Activated CD4-positive, alpha-beta memory T cell treated with anti-CD3 and anti-CD28 coated beads for 36 hours (primary cell): Measurements from ENCODE around the gene MAPK4. TPM values are rescaled to one million over a fixed set of nuclear protein-coding genes. Genes with fewer than 3 reads are reported as not detected.

ENCODE experiments used
- CTCF ChIA-PET: fragments of 350-600 bp; sonication (Branson Sonifier 250); formaldehyde crosslinking; loops from one replicate; lab custom pipeline; 2021; ENCODE audit warnings: antibody characterized with exemption, inconsistent platforms; lab: Charles Lee
- POLR2A ChIA-PET: fragments of 350-600 bp; sonication (Branson Sonifier 250); formaldehyde crosslinking; loops from one replicate; lab custom pipeline; 2021; ENCODE audit warnings: antibody characterized with exemption; lab: Charles Lee
- DNase-seq: peaks from one replicate; pipeline ENCODE4 v3.0.0-alpha.2; 2020
- H3K27ac Mint-ChIP-seq: one replicate; pipeline ENCODE4 v1.8.0; 2021; ENCODE audit warnings: mixed read lengths
- H3K27me3 Mint-ChIP-seq: one replicate; pipeline ENCODE4 v1.8.0; 2021; ENCODE audit warnings: mixed read lengths
- H3K36me3 Mint-ChIP-seq: one replicate; pipeline ENCODE4 v1.8.0; 2021; ENCODE audit warnings: mixed read lengths
- H3K4me1 Mint-ChIP-seq: one replicate; pipeline ENCODE4 v1.8.0; 2021; ENCODE audit warnings: low read depth, mixed read lengths
- H3K4me3 Mint-ChIP-seq: one replicate; pipeline ENCODE4 v1.8.0; 2021; ENCODE audit warnings: mild to moderate bottlenecking, mixed read lengths
- H3K9me3 Mint-ChIP-seq: one replicate; pipeline ENCODE4 v1.8.0; 2021; ENCODE audit warnings: mixed read lengths
- intact Hi-C: fragments of 100-400 bp; cut with micrococcal nuclease; formaldehyde crosslinking; loops from one replicate; pipeline ENCODE4 v1.15.1; 2023
- total RNA-seq, 2 experiments: library from RNA; stranded (reverse); gene quantifications; one replicate each; pipeline ENCODE4 v1.2.3, GENCODE V29; 2021

The MAPK4 gene
- total RNA-seq, 2 experiments from 2014 or later = not detected

DNA sequence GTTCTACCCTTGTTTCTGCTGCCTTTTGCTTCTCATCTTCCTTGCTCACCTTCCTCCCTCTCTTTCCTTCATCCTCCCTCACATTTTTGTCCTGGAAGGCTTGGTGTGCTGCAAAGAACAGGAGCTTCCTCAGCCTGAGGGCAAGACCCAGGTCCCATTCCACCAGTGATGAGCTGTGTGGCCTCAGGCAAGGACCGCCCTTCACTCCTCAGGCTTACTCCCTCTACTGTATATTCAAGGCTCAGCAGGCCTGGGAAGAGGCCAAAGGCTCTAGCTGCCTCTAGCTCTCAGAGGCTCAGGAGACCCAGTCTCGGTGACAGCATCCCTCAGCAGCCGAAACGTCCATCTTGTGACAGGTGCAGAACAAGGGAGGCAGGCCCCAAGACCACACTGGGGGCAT lies 162.4 kb downstream of the MAPK4 start:
- POLR2A ChIA-PET = no interaction called here
- CTCF ChIA-PET = no interaction called here
- intact Hi-C loops = no loop called here
- DNase-seq = no peak
- no peaks in the 10 kb centered on the region for H3K4me1 Mint-ChIP-seq
- no peak overlapping the region for H3K27ac Mint-ChIP-seq
- peaks cover 2% of the 10 kb centered on the region for H3K27me3 Mint-ChIP-seq
- H3K4me3 Mint-ChIP-seq = no peak overlapping the region
- H3K9me3 Mint-ChIP-seq = no peaks in the 10 kb centered on the region
- no peaks in the 10 kb centered on the region for H3K36me3 Mint-ChIP-seq

DNA sequence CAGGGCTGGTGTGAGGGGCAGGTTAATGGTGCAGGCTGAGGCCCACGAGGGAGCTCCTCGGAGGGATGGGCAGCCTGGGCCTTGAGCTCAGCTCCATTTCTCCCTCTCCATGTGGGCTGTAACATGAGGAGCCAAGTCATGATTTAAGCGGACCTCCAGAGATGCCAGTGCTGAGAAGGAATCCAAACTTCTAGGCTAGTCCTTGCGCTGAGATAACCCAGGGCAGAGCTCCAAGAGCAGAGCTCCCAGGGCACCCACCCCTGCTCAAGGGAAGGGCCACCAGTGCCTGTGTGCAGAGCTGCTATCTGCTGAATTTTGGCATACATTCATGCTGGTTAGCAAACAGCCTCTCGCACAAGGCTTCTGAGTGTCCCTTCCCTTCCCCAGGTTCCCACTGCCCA lies 164.9 kb downstream of the MAPK4 start:
- ChIA-PET POLR2A (no interaction called here), CTCF (no interaction called here)
- DNase-seq = no peak
- Mint-ChIP-seq H3K4me3 (no peak overlapping the region), H3K4me1 (no peaks in the 10 kb centered on the region), H3K27ac (no peak overlapping the region), H3K27me3 (peaks cover 2% of the 10 kb centered on the region), H3K36me3 (no peaks in the 10 kb centered on the region), H3K9me3 (no peaks in the 10 kb centered on the region)
- intact Hi-C loops = no loop called here

DNA sequence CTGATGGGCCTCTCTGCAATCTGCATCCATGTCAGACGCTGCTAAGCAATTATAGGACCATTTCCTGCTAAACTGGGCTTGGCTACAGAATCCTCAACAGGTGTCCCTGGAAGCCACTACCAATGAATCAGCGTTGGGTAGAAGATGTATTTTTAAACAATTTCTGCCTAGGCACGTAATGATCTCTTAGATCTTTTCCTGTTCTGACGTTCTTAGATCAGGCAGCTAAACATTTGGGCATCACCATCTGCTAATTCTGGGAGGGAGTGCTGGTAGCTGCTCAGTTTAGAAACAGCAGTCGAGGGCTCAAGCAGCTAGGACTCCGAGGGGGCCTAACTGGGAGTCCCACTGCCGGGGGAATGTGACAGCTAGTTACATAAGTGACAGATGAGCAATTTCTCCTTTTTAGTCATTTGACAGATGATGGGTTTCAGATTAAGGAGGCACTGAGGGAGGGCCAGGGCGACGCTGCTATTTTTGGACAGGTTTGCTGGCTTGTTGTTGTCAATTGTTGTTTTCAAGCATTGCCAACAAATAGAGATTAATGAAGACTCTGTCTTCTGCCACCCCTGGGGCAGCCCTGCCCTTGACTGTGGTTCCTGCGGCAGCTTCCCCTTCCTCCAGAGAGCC lies 167.2 kb downstream of the MAPK4 start:
- Mint-ChIP-seq H3K4me1 (no peaks in the 10 kb centered on the region), H3K4me3 (no peak overlapping the region)
- POLR2A ChIA-PET = no interaction called here

DNA sequence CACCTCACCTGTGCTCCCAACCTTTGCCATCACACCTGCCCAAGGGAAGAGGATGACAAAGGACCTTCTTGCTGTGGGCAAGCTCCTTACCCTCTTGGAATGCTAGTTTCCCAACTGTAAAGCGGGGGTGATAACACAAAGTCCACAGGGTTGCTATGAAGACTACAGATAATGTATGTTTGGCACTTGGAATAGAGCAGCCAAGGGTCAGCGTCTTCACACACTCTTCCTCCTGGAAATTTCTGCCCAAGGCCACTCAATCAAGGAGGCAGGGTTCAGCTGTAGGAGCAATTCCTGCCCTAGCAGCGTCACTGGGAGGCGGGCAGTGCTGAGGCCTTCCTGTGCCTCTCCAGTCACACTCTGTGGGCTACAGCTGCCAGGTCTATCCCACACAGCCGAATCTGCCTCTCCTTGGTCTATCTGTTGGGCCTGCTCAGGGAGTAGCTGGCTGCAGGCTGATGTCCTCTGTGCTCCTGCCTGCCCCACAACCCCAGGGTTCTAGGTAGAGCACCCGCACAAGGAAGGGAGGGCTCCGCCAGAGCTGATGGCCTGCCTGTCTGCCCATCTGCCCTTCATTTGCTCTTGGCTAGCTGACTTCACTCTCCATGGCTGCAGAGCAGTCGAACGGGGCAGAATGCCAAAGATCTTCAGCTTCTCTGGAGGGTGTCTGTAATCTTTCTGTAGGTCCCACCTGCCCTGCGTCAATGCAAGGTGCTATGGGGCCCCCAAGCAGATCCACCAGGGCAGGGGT lies 168.0 kb downstream of the MAPK4 start:
- CTCF ChIA-PET = no interaction called here
- no peaks in the 10 kb centered on the region for H3K36me3 Mint-ChIP-seq
- H3K27ac Mint-ChIP-seq = no peak overlapping the region
- no peaks in the 10 kb centered on the region for H3K9me3 Mint-ChIP-seq
- intact Hi-C loops = no loop called here
- peaks cover 2% of the 10 kb centered on the region for H3K27me3 Mint-ChIP-seq
- POLR2A ChIA-PET = no interaction called here
- DNase-seq = no peak
- H3K4me3 Mint-ChIP-seq = no peak overlapping the region
- no peaks in the 10 kb centered on the region for H3K4me1 Mint-ChIP-seq

More for the DNA sequence above, 167.2 kb downstream of the MAPK4 start:
- H3K36me3 Mint-ChIP-seq = no peaks in the 10 kb centered on the region
- DNase-seq = no peak
- no peaks in the 10 kb centered on the region for H3K9me3 Mint-ChIP-seq
- H3K27ac Mint-ChIP-seq = no peak overlapping the region
- H3K27me3 Mint-ChIP-seq = peaks cover 2% of the 10 kb centered on the region
- intact Hi-C loops = no loop called here
- CTCF ChIA-PET = no interaction called here

DNA sequence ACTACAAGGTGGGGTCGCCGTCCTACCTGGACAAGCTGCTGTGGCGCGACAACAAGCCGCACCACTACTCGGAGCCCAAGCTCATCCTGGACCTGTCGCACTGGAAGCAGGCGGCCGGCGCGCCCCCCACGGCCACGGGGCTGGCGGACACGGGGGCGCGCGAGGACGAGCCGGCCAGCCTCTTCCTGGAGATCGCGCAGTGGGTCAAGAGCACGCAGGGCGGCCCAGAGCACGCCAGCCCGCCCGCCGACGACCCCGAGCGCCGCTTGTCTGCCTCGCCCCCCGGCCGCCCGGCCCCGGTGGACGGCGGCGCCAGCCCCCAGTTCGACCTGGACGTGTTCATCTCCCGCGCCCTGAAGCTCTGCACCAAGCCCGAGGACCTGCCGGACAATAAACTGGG lies 169.5 kb downstream of the MAPK4 start:
- DNase-seq = no peak
- Mint-ChIP-seq H3K36me3 (no peaks in the 10 kb centered on the region), H3K9me3 (no peaks in the 10 kb centered on the region), H3K4me3 (no peak overlapping the region), H3K4me1 (no peaks in the 10 kb centered on the region), H3K27ac (no peak overlapping the region), H3K27me3 (peaks cover 2% of the 10 kb centered on the region)
- POLR2A ChIA-PET = no interaction called here
- intact Hi-C loops = no loop called here
- CTCF ChIA-PET = no interaction called here

DNA sequence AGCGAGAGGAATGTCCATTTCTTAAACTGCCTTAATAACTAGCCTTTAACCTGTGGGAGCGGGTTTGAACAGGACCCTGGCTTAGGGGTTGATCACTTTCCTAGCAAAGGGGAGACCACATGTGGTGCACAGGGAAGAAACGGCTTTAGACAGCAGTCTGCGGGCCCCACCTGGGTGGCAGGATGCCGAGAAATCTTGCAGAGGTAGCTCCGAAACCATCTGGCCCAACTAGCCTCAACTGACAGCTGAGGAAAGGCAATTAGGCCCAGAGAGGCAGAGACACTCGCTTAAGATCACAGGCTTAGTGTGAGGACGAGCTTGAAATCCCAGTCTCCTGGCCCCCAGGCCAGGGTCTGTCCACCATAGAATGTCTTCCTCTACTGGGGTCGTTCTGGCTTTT lies 170.1 kb downstream of the MAPK4 start:
- no peaks in the 10 kb centered on the region for H3K36me3 Mint-ChIP-seq
- CTCF ChIA-PET = no interaction called here
- no peak for DNase-seq

DNA sequence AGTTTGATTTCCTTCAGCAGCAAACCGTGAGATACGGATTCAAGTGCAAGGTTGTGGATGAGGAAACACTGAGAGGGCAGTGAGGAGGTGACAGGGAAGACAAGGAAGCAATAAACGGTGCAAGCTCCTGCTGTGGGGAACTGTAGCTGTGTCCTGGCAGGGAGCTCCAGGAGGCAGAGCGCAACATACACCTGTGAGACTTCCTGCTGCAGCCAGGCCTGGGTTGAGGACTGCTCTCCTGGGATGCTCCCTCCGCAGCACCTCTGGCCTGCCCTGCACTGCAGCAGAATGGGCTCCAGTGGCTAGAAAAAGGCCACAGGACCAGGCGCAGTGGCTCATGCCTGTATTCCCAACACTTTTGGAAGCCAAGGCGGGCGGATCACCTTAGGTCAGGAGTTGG lies 174.5 kb downstream of the MAPK4 start:
- Mint-ChIP-seq H3K9me3 (no peaks in the 10 kb centered on the region), H3K36me3 (no peaks in the 10 kb centered on the region), H3K27me3 (no peaks in the 10 kb centered on the region), H3K4me3 (no peak overlapping the region), H3K4me1 (no peaks in the 10 kb centered on the region), H3K27ac (no peak overlapping the region)
- CTCF ChIA-PET = no interaction called here
- no peak for DNase-seq
- POLR2A ChIA-PET = no interaction called here
- intact Hi-C loops = no loop called here

More for the DNA sequence above, 170.1 kb downstream of the MAPK4 start:
- no peak overlapping the region for H3K27ac Mint-ChIP-seq
- no peaks in the 10 kb centered on the region for H3K4me1 Mint-ChIP-seq
- H3K27me3 Mint-ChIP-seq = peaks cover 2% of the 10 kb centered on the region
- POLR2A ChIA-PET = no interaction called here
- intact Hi-C loops = no loop called here
- H3K9me3 Mint-ChIP-seq = no peaks in the 10 kb centered on the region
- no peak overlapping the region for H3K4me3 Mint-ChIP-seq

DNA sequence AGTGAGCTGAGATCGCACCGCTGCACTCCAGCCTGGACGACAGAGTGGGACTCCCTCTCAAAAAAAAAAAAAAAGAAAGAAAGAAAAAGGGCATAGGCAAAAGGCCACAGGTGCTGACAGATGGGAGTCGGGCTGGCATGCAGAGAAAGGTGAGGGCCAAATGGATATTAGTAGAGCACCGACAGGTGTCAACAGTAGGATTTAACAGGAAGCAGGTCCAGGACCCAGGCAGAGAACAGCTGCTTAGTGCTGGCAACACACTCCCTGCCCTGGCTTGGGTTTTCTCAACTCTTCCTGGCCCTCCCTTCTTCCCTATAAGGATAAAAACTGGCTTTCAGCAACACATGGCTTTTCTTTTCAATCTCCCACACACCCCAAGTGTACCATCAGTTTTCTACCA lies 175.0 kb downstream of the MAPK4 start:
- Mint-ChIP-seq H3K27me3 (no peaks in the 10 kb centered on the region), H3K36me3 (no peaks in the 10 kb centered on the region), H3K4me3 (no peak overlapping the region), H3K27ac (no peak overlapping the region), H3K4me1 (no peaks in the 10 kb centered on the region), H3K9me3 (no peaks in the 10 kb centered on the region)
- DNase-seq = no peak
- intact Hi-C loops = no loop called here
- ChIA-PET CTCF (no interaction called here), POLR2A (no interaction called here)

DNA sequence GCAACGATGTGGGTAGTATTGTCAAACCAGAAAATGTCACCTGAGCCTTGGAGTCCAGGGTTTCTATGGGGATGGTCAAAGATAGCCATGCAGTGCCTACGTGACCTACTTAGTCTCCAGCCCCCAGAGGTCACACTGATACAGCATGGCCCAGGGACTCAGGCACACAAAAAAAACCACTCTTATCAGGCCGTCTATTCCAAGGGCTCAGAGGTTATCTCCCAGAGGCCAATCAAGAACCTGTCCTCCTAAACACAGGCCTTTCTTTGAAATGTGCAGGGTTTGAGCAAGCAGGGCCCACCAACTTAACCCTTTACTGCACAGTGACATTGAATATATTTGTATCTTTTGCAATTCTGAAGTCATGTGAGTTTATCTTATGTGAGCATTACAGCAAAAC lies 177.2 kb downstream of the MAPK4 start:
- Mint-ChIP-seq H3K27me3 (no peaks in the 10 kb centered on the region), H3K9me3 (no peaks in the 10 kb centered on the region), H3K4me1 (no peaks in the 10 kb centered on the region), H3K4me3 (no peak overlapping the region), H3K36me3 (no peaks in the 10 kb centered on the region), H3K27ac (no peak overlapping the region)
- intact Hi-C loops = no loop called here
- DNase-seq = no peak
- CTCF ChIA-PET = no interaction called here
- POLR2A ChIA-PET = no interaction called here

DNA sequence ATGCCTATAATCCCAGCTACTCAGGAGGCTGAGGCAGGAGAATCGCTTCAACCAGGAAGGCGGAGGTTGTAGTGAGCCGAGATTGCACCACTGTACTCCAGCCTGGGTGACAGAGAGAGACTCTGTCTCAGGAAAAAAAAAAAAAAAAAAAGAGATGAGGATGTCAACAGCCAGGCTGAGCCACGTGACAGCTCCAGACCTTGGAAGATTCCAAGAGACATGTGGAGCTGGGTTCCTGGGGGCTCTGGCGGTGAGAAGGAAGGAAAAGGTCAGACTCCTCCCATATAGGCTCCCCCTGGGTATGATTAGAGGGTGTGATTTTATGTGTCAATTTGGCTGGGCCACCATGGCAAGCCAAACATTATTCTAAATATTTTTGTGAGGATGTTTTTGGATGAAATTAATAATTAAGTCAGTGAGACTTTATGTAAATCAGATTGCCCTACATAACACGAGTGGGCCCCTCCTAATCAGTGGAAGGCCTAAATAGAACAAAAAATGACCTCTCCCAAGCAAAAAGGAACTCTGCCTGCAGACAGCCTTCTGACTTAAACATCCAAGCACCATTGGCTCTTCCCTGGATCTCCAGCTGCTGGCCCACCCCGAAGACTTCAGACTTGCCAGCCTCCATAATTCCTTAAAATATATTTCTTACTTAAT lies 178.3 kb downstream of the MAPK4 start:
- H3K4me1 Mint-ChIP-seq = no peaks in the 10 kb centered on the region
- peaks cover 1% of the 10 kb centered on the region for H3K27me3 Mint-ChIP-seq
- H3K36me3 Mint-ChIP-seq = no peaks in the 10 kb centered on the region
- no peak for DNase-seq
- intact Hi-C loops = no loop called here
- ChIA-PET POLR2A (no interaction called here), CTCF (no interaction called here)
- peaks cover 3% of the 10 kb centered on the region for H3K9me3 Mint-ChIP-seq
- H3K4me3 Mint-ChIP-seq = no peak overlapping the region
- no peak overlapping the region for H3K27ac Mint-ChIP-seq

DNA sequence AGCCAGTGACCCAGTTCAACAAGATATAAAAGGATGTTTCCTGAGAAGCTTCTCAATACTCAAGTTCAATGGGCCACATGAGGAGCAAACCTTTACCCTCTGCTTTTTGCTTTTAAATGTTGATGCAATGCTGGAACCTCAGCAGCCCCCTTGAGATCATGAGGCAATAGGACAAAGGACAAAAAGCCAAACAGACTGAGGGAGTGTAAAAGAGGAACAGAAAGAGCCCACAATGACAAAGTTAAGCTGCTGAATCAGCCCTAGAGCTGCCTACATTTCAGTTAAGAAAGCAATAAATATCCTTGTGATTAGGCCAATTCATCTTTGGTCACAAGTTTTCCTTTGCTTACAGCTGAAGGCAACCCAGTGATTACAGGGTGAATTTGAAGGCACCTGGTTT lies 183.1 kb downstream of the MAPK4 start:
- no peaks in the 10 kb centered on the region for H3K4me1 Mint-ChIP-seq
- DNase-seq = no peak
- H3K9me3 Mint-ChIP-seq = peaks cover 3% of the 10 kb centered on the region
- no peak overlapping the region for H3K4me3 Mint-ChIP-seq
- peaks cover 4% of the 10 kb centered on the region for H3K27me3 Mint-ChIP-seq
- intact Hi-C loops = no loop called here
- POLR2A ChIA-PET = no interaction called here
- H3K27ac Mint-ChIP-seq = no peak overlapping the region
- CTCF ChIA-PET = no interaction called here
- H3K36me3 Mint-ChIP-seq = no peaks in the 10 kb centered on the region

DNA sequence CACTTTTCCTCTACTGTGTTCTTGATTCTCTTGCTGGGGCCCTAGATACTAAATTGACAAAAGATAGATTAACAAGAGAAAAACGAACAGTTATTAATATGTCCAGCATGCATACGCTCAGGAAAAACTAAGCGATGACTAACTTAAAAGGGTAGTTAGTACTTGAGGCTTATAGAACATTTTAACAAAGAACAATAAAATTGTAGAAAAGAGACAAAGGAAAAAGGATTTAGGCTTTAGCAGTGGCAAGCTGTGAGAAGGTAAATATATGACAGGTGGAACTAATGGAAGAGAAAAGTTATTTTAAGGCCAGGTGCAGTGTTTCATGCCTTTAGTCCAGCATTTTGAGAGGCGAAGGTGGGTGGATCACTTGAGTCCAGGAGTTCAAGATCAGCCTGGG lies 184.4 kb downstream of the MAPK4 start:
- ChIA-PET CTCF (no interaction called here), POLR2A (no interaction called here)
- Mint-ChIP-seq H3K36me3 (no peaks in the 10 kb centered on the region), H3K27me3 (peaks cover 7% of the 10 kb centered on the region), H3K4me3 (no peak overlapping the region), H3K27ac (no peak overlapping the region), H3K9me3 (peaks cover 3% of the 10 kb centered on the region), H3K4me1 (no peaks in the 10 kb centered on the region)
- intact Hi-C loops = no loop called here
- no peak for DNase-seq
